ENCODE measurements around the gene THPO.

GRCh38 chr3:184338511-184338945 is 39.5 kb downstream of the THPO start:
- TF ChIP-seq GATA2 (IDR thresholded peaks at IDR 0.05; ENCODE audit: low read depth, low read length) (no peak), GATA3 (IDR thresholded peaks at IDR 0.05; ENCODE audit: low read depth, low read length) (no peak)

Data from SH-SY5Y (cell line).